GM12892 (cell line): Measurements from ENCODE around the gene FGF19. TPM values are rescaled to one million over a fixed set of nuclear protein-coding genes. Genes with fewer than 3 reads are reported as not detected.
A peak's percentile ranks its signal among the peaks of the same experiment; 100 is the strongest.

Source experiments
- DNase-seq: peaks from one replicate; pipeline ENCODE4 v3.0.0; 2011; ENCODE audit not compliant: insufficient read length
- FAIRE-seq: peaks from 2 replicates; lab custom pipeline; 2011; peaks lifted over from hg19 to GRCh38; lab: Jason Lieb, UNC
- POLR2A ChIP-seq: IDR thresholded peaks from 2 replicates; pipeline ENCODE4 v1.6.1; 2011; ENCODE audit warnings: low read depth, low read length, control low read depth
- POLR2AphosphoS5 ChIP-seq: IDR thresholded peaks from 2 replicates; pipeline ENCODE4 v1.6.1; 2011; ENCODE audit warnings: low read depth, low read length, control low read depth
- TAF1 ChIP-seq: IDR thresholded peaks from 2 replicates; pipeline ENCODE4 v1.6.1; 2011; ENCODE audit warnings: low read depth, mild to moderate bottlenecking, control low read depth, low read length, borderline replicate concordance
- polyA plus RNA-seq: library from polyadenylated mRNA; unstranded; fragments of >200 nt; gene quantifications from one replicate; pipeline ENCODE4 v1.2.1, GENCODE V29; 2012; ENCODE audit warnings: missing spikeins, inconsistent platforms; ENCODE audit not compliant: missing spikeins

FGF19 gene
- not detected for polyA plus RNA-seq

GRCh38 chr11:69703768-69704507 is at the start of gene FGF19:
TSS of gene FGF19 (minus strand) at chr11:69704022. CDS start at chr11:69703876, 146 bp downstream.
- DNase-seq (no peak), FAIRE-seq (no peak)
- TF ChIP-seq POLR2AphosphoS5 (no peak), TAF1 (no peak)

- TF ChIP-seq POLR2A (no peak), POLR2AphosphoS5 (no peak), TAF1 (no peak)
- FAIRE-seq (no peak), DNase-seq (no peak)
Measured at GRCh38 chr11:69752890-69753289, 49.1 kb upstream of the FGF19 start.

DNA sequence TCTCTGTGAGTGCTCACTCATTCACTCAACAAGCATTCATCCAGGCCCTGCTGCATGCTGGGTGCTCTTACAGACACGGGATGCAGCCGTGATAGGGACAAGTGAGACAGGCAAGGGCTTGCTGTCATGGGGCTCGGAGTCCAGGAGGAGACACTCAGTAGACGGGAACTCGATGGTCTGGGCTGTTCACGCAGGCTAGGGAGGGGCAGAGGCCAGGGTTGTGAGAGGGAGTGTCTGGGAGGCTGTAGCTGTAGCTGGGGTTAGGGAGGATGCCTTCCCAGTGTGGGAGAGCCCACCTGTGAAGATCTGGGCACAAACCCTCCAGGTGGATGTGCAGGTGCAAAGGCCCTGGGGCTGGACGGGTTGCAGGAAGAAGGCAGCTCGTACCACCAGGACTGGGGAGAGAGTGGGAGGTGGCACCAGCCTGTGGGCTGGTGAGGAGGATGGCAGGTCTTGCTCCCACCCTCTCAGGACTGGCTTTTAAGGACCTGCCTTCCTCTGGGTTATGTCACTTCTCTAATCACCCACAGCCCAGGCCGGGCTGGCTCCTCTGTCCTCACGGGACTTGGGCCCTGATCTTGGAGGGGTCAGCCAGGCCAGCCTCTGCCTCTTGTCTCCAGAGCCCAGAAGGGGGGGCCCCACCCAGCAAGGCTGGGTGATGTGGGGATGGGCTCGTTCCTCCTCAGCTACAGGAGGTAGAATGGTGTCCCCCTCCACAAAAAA is 47.2 kb upstream of the FGF19 start:
- no peak for TF ChIP-seq POLR2A
- TF ChIP-seq TAF1, result no peak
- no peak for TF ChIP-seq POLR2AphosphoS5
- FAIRE-seq (no peak), DNase-seq (no peak)

DNA sequence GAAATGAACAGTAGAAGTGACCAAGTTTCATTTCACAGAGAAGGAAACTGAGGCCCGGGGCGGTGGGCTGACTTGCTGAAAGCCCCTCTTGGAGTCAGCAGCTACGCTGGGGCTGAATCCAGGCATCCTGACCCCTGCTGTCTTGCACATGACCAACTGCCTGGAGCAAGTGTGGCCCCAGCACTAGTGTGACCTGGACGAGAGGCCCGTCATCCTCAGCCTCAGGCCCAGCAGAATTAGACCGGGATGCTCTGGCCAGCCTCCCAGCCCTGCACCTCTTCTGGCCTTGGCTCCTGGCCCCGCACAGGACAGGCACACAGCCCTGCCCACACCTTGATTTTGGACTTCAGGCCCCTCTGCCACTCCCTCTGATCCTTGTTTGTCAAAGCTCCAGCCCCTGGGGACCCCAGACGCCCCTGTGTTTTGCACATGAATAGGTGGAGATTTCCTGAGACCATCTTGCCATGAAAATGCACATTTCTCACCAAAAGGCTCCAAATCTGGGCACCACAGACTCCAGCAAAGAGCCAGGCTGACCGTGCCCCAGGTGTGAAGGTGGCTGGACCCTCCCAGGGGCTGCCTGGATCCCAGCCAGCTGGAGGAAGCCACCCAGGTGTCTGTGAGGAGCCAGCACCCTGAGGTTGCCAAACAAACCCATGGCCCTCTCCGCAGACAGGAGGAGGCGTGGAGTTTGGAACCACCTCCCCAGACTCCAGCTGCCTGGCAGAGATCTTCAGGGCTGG is 46.5 kb upstream of the FGF19 start:
- FAIRE-seq (no peak), DNase-seq (no peak)
- no peak for TF ChIP-seq POLR2AphosphoS5
- TF ChIP-seq TAF1, result no peak
- TF ChIP-seq POLR2A, result no peak

DNA sequence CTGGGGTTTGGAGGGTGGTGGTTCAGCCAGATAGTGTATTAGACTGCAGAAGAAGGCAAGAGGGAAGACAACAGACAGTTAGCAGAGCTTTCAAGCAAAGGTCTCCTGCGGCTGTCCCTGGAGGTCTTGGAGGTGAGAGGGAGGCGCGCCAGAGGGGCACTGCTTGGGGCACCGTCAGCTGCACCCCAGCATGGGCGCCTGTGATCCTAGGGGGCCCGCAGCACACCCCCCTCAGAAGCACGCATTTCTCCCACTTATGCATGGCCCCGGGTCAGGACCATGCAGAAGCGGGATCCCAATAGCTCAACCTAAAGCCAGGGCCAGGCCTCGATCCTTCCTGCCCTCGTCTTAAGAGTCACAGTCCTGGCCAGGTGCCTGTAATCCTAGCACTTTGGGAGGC is 44.8 kb upstream of the FGF19 start:
- FAIRE-seq, result no peak
- no peak for DNase-seq
- TF ChIP-seq POLR2A, result no peak
- TF ChIP-seq POLR2AphosphoS5, result no peak
- TF ChIP-seq TAF1, result no peak

DNA sequence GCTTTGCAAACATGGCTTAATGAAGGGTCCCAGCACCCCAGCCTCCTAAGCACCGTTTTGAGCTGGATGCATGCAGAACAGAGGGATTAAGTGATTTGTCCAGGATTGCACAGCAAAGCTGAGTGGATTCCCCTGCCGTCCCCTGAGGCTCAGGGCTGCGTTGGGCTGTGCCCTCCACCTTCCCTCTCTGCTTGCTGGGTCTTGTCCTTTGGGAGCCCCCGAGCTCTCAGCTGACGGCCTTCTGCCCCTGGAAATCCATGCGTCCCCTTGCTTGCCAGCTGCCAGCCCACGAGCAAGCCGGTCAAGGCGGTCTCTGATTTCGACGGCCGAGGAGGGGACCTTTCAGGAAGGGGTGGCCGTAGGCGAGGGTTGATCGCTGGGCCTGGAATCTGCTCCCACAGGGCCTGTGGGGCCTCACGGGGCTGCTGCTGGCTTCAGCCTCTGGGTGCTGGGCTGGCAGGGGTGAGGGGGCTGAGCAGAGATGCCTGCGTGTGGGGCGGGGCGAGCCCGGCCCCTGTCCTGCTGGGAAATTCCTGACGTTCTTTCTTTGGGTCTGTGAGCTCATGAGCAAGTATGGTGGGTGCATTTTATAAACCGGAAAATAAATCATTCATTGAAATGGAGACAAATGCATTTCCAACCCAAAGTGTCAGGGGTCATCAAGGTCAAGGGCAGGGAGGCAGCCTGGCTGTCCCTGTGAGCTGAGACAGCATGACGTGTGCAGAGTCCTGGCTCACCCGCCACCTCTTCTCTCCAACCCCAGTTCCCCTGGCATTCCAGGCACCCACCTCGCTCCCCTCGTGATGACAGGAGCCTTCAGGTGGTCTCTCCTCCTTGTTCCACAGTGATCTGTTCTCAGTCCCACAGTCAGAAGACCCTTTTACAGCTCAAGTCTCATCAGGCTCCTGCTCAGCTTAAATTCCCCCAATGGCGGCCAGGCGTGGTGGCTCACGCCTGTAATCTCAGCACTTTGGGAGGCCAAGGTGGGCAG is 43.2 kb upstream of the FGF19 start:
- TF ChIP-seq TAF1 (no peak), POLR2A (no peak), POLR2AphosphoS5 (no peak)
- no peak for DNase-seq
- FAIRE-seq, result no peak

GRCh38 chr11:69746140-69746539 is 42.3 kb upstream of the FGF19 start:
- DNase-seq (no peak), FAIRE-seq (no peak)
- TF ChIP-seq POLR2A (no peak), TAF1 (no peak), POLR2AphosphoS5 (no peak)

DNA sequence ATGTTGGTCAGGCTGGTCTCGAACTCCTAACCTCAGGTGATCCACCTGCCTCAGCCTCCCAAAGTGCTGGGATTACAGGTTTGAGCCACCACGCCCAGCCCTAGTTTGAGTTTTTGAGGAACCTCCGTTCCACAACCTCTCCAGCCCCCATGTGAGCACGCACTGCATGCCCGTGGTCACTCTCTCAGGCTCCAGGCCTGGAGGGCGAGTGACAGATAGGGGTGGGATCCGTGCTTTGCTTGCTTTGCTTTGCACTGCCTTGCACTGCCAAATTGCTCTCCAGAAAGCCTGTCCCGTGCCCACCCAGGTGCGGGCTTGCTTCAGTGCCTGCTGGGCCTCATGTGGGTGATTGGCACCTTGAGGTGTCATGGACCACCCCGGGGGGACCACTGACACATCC is 41.4 kb upstream of the FGF19 start:
- DNase-seq (no peak), FAIRE-seq (no peak)
- TF ChIP-seq POLR2A (no peak), POLR2AphosphoS5 (no peak), TAF1 (no peak)

DNA sequence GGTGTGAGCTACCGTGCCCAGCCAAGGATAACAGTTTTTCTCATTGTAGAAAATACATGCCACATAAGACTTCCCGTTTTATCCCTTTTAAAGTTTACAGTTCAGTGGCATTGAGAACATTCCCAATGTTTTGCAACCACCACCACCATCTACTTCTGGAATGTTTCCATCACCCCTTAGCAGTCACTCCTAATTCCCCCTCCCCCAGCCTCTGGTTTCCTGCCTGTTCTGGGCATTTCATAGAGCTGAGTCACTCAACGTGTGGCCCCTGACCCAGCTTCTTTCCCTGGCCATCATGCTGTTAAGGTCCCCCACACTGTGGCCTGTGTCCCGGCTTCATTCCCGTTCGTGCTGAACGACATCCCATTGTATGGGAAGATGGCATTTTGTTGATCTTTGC is 40.6 kb upstream of the FGF19 start:
- DNase-seq (no peak), FAIRE-seq (no peak)
- no peak for TF ChIP-seq POLR2A
- TF ChIP-seq TAF1, result no peak
- no peak for TF ChIP-seq POLR2AphosphoS5

DNA sequence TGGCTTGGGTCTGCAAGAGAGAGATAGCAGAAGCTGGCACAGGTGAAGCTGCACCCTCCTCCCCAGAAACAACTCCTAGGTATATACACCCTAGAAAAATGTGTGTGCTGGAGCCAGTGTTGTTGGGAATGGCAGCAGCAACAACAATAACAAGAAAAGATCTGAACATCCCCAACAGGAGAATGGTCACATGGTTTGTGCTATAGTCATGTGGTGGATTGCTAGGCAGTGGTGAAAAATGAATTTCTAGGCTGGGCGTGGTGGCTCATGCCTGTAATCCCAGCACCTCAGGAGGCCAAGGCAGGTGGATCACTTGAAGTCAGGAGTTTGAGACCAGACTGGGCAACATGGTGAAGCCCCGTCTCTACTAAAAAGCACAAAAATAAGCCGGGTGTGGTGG is 31.0 kb upstream of the FGF19 start:
- no peak for TF ChIP-seq POLR2A
- no peak for TF ChIP-seq POLR2AphosphoS5
- TF ChIP-seq TAF1, result no peak
- DNase-seq, result no peak
- FAIRE-seq, result peak; percentile 66
